AG04450 (cell line): ENCODE measurements around the gene CENPQ. TPM values are rescaled to one million over a fixed set of nuclear protein-coding genes. Genes with fewer than 3 reads are reported as not detected.

Source experiments
- CTCF ChIA-PET: fragments of 300-600, 350-600 bp; formaldehyde crosslinking; extraction: SDS; loops from one replicate; lab custom pipeline; 2022; ENCODE audit warnings: antibody characterized with exemption, inconsistent platforms; lab: Charles Lee
- POLR2A ChIA-PET: fragments of 350-600 bp; formaldehyde crosslinking; extraction: SDS; loops from one replicate; lab custom pipeline; 2021; ENCODE audit warnings: antibody characterized with exemption, inconsistent platforms; lab: Yijun Ruan, JAX
- DNase-seq: peaks from one replicate; pipeline ENCODE4 v3.0.0-alpha.2; 2011; ENCODE audit warnings: low read depth, low spot score
- H3K27ac ChIP-seq: one replicate; pipeline ENCODE4 v1.5.1; 2012; ENCODE audit warnings: low read depth, low read length, control low read depth
- H3K27me3 ChIP-seq: one replicate; pipeline ENCODE4 v1.6.0; 2012; ENCODE audit warnings: low read length; ENCODE audit not compliant: control insufficient read depth, insufficient read depth
- H3K4me3 ChIP-seq: 2 replicates; pipeline ENCODE4 v1.5.1; 2011; ENCODE audit warnings: mild to moderate bottlenecking, low read depth, low read length, control low read depth
- H3K9me3 ChIP-seq: 2 replicates; pipeline ENCODE4 v1.5.1; 2012; ENCODE audit warnings: low read length; ENCODE audit not compliant: control insufficient read depth, insufficient read depth
- polyA plus RNA-seq: library from polyadenylated mRNA; depleted of rRNA; stranded (reverse); fragments of >200 nt; gene quantifications from 2 replicates; pipeline ENCODE4 v1.2.3, GENCODE V29; 2011
- TF ChIP-seq, protein P1 (sequence below): IDR thresholded peaks from 2 replicates; pipeline ENCODE4 v1.5.1; 2011; ENCODE audit warnings: low read depth, low read length, control low read depth, inconsistent platforms

The CENPQ gene
- polyA plus RNA-seq, 1 experiment: 6.5 TPM

DNA sequence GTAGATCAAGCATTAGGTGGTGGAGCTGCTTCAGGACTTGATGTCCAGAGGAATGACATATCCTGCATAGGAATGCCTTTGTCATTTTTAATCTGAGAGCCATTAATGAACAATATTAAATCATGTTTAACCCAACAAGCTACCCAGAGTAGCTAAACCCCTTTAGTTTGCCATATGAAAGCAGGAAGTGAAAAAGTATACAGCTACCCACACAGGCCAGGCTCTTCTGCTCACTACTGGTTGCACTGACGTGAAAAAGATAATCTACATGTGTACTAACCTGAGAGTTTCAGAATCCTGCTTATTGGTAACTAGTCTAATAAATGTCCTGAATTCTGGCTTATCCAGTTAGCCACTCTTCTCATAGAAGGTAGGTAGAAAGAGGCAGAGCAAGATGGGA lies 56.5 kb downstream of the CENPQ start:
- DNase-seq: no peak
- no peaks in the 10 kb centered on the region for H3K9me3 ChIP-seq
- POLR2A ChIA-PET: no interaction called here
- CTCF ChIA-PET: interaction anchor here (2.2 to 5.5 kb wide), 2 partner anchors 13 to 87 kb away, joined by 10 to 39 read pairs; no protein-coding TSS in a partner anchor
- TF ChIP-seq, protein P1, sequence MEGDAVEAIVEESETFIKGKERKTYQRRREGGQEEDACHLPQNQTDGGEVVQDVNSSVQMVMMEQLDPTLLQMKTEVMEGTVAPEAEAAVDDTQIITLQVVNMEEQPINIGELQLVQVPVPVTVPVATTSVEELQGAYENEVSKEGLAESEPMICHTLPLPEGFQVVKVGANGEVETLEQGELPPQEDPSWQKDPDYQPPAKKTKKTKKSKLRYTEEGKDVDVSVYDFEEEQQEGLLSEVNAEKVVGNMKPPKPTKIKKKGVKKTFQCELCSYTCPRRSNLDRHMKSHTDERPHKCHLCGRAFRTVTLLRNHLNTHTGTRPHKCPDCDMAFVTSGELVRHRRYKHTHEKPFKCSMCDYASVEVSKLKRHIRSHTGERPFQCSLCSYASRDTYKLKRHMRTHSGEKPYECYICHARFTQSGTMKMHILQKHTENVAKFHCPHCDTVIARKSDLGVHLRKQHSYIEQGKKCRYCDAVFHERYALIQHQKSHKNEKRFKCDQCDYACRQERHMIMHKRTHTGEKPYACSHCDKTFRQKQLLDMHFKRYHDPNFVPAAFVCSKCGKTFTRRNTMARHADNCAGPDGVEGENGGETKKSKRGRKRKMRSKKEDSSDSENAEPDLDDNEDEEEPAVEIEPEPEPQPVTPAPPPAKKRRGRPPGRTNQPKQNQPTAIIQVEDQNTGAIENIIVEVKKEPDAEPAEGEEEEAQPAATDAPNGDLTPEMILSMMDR: no peak
- H3K27ac ChIP-seq: no peak overlapping the region
- H3K27me3 ChIP-seq: peaks cover 2% of the 10 kb centered on the region
- no peak overlapping the region for H3K4me3 ChIP-seq

- Histone ChIP-seq H3K9me3 (no peaks in the 10 kb centered on the region), H3K27ac (no peak overlapping the region), H3K4me3 (no peak overlapping the region), H3K27me3 (peaks cover 2% of the 10 kb centered on the region)
- CTCF ChIA-PET: interaction anchor here (1.0 to 2.6 kb wide), 2 partner anchors 10 to 84 kb away, joined by 3 to 19 read pairs; no protein-coding TSS in a partner anchor
- TF ChIP-seq, protein P1: no peak
- DNase-seq: no peak
- POLR2A ChIA-PET: no interaction called here
These were observed 59.8 kb downstream of the CENPQ start for GRCh38 chr6:49522710-49523593.

GRCh38 chr6:49523901-49524300 lies 60.7 kb downstream of the CENPQ start:
- CTCF ChIA-PET: interaction anchor here (0.8 to 2.6 kb wide), 2 partner anchors 9 to 84 kb away, joined by 3 to 19 read pairs; no protein-coding TSS in a partner anchor

DNA sequence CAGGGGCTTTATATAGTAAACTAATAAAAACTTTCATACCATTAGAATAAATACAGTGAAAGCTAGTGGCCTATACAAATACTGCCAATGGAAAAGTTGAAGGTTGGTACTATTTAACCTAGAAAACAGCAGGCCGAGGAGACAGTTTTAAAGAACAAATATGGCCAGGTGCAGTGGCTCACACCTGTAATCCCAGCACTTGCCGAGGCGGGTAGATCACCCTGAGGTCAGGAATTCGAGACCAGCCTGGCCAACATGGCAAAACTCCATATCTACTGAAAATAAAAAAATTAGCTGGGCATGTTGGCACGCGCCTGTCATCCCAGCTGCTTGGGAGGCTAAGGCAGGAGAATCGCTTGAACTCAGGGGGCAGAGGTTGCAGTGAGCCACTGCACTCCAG lies 61.4 kb downstream of the CENPQ start:
- ChIA-PET POLR2A (no interaction called here), CTCF (interaction anchor here (0.7 to 2.6 kb wide), 2 partner anchors 8 to 81 kb away, joined by 3 to 19 read pairs; no protein-coding TSS in a partner anchor)
- Histone ChIP-seq H3K27ac (no peak overlapping the region), H3K4me3 (no peak overlapping the region), H3K9me3 (no peaks in the 10 kb centered on the region), H3K27me3 (peaks cover 2% of the 10 kb centered on the region)
- TF ChIP-seq, protein P1: no peak
- DNase-seq: no peak

More at GRCh38 chr6:49523901-49524300, 60.7 kb downstream of the CENPQ start:
- H3K9me3 ChIP-seq: no peaks in the 10 kb centered on the region
- no peak for DNase-seq
- H3K27me3 ChIP-seq: peaks cover 2% of the 10 kb centered on the region
- no peak overlapping the region for H3K27ac ChIP-seq
- POLR2A ChIA-PET: no interaction called here
- TF ChIP-seq, protein P1: no peak
- no peak overlapping the region for H3K4me3 ChIP-seq

- POLR2A ChIA-PET: no interaction called here
- no peaks in the 10 kb centered on the region for H3K9me3 ChIP-seq
- CTCF ChIA-PET: no interaction called here
- no peak overlapping the region for H3K4me3 ChIP-seq
- H3K27me3 ChIP-seq: peaks cover 2% of the 10 kb centered on the region
- TF ChIP-seq, protein P1: no peak
- no peak overlapping the region for H3K27ac ChIP-seq
- DNase-seq: no peak
These were observed 63.4 kb downstream of the CENPQ start for GRCh38 chr6:49526598-49526997.
